Hair follicle dermal papilla cell (primary cell): ENCODE data around the gene MBD3L1. TPM values are rescaled to one million over a fixed set of nuclear protein-coding genes. Genes with fewer than 3 reads are reported as not detected.

ENCODE experiments used
- total RNA-seq: library from RNA; depleted of rRNA; stranded (reverse); fragments of >200 nt; gene quantifications from 2 replicates; pipeline ENCODE4 v1.2.3, GENCODE V29; 2012

The MBD3L1 gene
- not detected in 2 replicates for total RNA-seq

DNA sequence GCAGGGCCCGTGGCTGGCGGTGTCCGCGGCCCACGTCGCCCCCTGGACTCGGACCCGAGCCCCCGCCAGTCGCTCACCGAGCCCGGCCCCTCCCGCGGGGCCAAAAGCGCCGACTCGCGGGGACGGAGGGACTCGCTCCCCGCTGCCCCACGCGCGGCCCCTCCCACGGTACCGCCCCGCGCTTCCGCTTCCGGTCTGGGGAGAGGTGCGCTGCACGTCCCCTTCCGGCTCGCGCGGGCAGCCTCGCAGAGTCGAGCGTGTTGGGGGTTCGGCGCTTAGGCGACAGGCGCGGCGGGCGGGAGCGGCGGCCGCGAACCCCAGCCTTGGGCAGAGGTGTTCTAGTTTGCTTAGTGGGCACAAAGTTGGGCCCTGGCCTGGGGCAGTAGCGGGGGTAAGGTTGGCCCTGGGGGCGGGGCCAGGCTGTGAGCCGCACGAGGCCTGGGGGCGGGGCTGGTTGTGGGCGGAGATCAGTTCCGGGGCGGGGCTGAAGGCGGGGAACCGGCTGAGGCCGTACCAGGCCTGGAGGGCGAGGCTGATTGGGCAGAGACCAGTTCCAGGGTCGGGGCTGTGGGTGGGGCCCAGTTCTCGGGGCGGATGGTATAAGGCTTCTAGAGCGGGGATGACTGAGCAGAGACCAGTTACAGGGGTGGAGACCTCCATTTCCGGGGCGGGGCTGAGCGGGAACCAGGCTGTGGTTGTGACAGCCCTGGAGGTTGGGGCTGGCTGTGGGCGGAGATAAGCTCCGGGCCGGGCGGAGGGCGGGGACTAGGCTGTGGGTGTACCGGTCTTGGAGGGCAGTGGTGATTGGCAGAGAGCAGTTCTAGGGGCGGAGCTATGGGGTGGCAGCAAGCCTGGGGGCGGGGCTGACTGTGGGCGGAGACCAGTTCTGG is at the start of gene MBD3L1, which contains the start of gene ZNF558:
Gene MBD3L1 (plus strand): TSS at position 246 of the 890 bp plus-strand sequence. CDS start 10,302 bp downstream, outside the sequence.
Gene ZNF558 (minus strand): TSS at position 173 of the 890 bp plus-strand sequence. CDS start 9,645 bp downstream, outside the sequence.

Other genes starting within 250 kb of the MBD3L1 start
- gene ADAMTS10, start 221.7 kb upstream of the MBD3L1 start, total RNA-seq = 21.5 and 31.0 TPM in 2 replicates
- gene NFILZ, start 201.7 kb upstream of the MBD3L1 start, total RNA-seq = not detected in 2 replicates
- not detected in 2 replicates for gene ACTL9, start 133.6 kb upstream of the MBD3L1 start, total RNA-seq
- not detected in 2 replicates for gene OR2Z1, start 110.7 kb upstream of the MBD3L1 start, total RNA-seq
- gene ZNF558, start 73 bp upstream of the MBD3L1 start, total RNA-seq = 32.2 and 33.6 TPM in 2 replicates
- not detected in 2 replicates for gene MUC16, start 178.0 kb downstream of the MBD3L1 start, total RNA-seq